ENCODE results near the gene WDR86. TPM values are rescaled to one million over a fixed set of nuclear protein-coding genes. Genes with fewer than 3 reads are reported as not detected.

WDR86 gene
- total RNA-seq, 1 experiment from 2014 or later, result not detected

GRCh38 chr7:151393031-151393977 is 16.5 kb downstream of the WDR86 start:
- CTCF ChIA-PET, result interaction anchor here (0.6 kb wide), 1 partner anchor 19 kb away, joined by 4 read pairs; no protein-coding TSS in a partner anchor

GRCh38 chr7:151392426-151392825 is 17.4 kb downstream of the WDR86 start:
- TF ChIP-seq CTCF (IDR thresholded peaks at IDR 0.05; ENCODE audit: unreplicated experiment), result no peak
- no peak overlapping the region for H3K4me3 Mint-ChIP-seq (ENCODE audit: low read depth, unreplicated experiment)
- peaks cover 6% of the 10 kb centered on the region for H3K4me1 Mint-ChIP-seq (ENCODE audit: low read depth, unreplicated experiment)
- no peak overlapping the region for H3K27ac Mint-ChIP-seq (ENCODE audit: unreplicated experiment)
- no peak for DNase-seq
- H3K9me3 Mint-ChIP-seq (ENCODE audit: low read depth, unreplicated experiment), result no peaks in the 10 kb centered on the region
- no TSS peak for BruUV-seq (replicated peaks)
- peaks cover 77% of the 10 kb centered on the region for H3K27me3 Mint-ChIP-seq (ENCODE audit: unreplicated experiment)
- intact Hi-C loops (cut with micrococcal nuclease; ENCODE audit: unreplicated experiment), result no loop called here
- CTCF ChIA-PET, result no interaction called here
- H3K36me3 Mint-ChIP-seq (ENCODE audit: insufficient read depth, unreplicated experiment), result no peaks in the 10 kb centered on the region

More at GRCh38 chr7:151393031-151393977, 16.5 kb downstream of the WDR86 start:
- intact Hi-C loops (cut with micrococcal nuclease; ENCODE audit: unreplicated experiment), result no loop called here
- TF ChIP-seq CTCF (IDR thresholded peaks at IDR 0.05; ENCODE audit: unreplicated experiment), result no peak
- H3K27me3 Mint-ChIP-seq (ENCODE audit: unreplicated experiment), result peaks cover 84% of the 10 kb centered on the region
- H3K4me1 Mint-ChIP-seq (ENCODE audit: low read depth, unreplicated experiment), result peaks cover 6% of the 10 kb centered on the region
- no peaks in the 10 kb centered on the region for H3K36me3 Mint-ChIP-seq (ENCODE audit: insufficient read depth, unreplicated experiment)
- H3K4me3 Mint-ChIP-seq (ENCODE audit: low read depth, unreplicated experiment), result no peak overlapping the region
- H3K27ac Mint-ChIP-seq (ENCODE audit: unreplicated experiment), result no peak overlapping the region
- no TSS peak for BruUV-seq (replicated peaks)
- no peaks in the 10 kb centered on the region for H3K9me3 Mint-ChIP-seq (ENCODE audit: low read depth, unreplicated experiment)
- DNase-seq, result no peak

DNA sequence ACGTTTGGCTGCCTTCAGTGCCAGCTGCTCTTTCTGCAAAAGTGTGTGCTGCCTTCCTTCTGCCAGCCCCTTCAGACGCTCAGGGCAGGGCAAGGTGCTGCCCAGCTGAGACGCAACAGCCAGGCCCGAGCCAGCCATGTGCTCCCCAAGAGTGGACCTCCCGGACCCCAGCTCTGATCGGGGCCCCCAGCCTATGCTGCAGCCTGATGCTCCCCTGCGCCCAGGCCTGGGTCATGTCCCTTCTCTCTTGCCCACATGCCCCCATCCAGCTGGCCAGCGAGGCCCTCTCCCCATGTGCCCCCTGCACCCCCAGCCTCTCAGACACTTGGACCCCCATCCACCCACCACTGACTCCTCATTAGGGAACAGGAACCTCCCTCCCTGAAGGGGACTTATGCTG is 17.8 kb downstream of the WDR86 start:
- H3K4me1 Mint-ChIP-seq (ENCODE audit: low read depth, unreplicated experiment), result peaks cover 8% of the 10 kb centered on the region
- H3K27me3 Mint-ChIP-seq (ENCODE audit: unreplicated experiment), result peaks cover 77% of the 10 kb centered on the region
- CTCF ChIA-PET, result no interaction called here
- no peak for TF ChIP-seq CTCF (IDR thresholded peaks at IDR 0.05; ENCODE audit: unreplicated experiment)
- no TSS peak for BruUV-seq (replicated peaks)
- H3K4me3 Mint-ChIP-seq (ENCODE audit: low read depth, unreplicated experiment), result no peak overlapping the region
- DNase-seq, result no peak
- intact Hi-C loops (cut with micrococcal nuclease; ENCODE audit: unreplicated experiment), result no loop called here
- H3K27ac Mint-ChIP-seq (ENCODE audit: unreplicated experiment), result no peak overlapping the region
- H3K36me3 Mint-ChIP-seq (ENCODE audit: insufficient read depth, unreplicated experiment), result no peaks in the 10 kb centered on the region
- H3K9me3 Mint-ChIP-seq (ENCODE audit: low read depth, unreplicated experiment), result no peaks in the 10 kb centered on the region

- no peak for DNase-seq
- Mint-ChIP-seq H3K4me1 (ENCODE audit: low read depth, unreplicated experiment) (peaks cover 14% of the 10 kb centered on the region), H3K36me3 (ENCODE audit: insufficient read depth, unreplicated experiment) (no peaks in the 10 kb centered on the region), H3K4me3 (ENCODE audit: low read depth, unreplicated experiment) (no peak overlapping the region), H3K27ac (ENCODE audit: unreplicated experiment) (no peak overlapping the region), H3K9me3 (ENCODE audit: low read depth, unreplicated experiment) (no peaks in the 10 kb centered on the region), H3K27me3 (ENCODE audit: unreplicated experiment) (peaks cover 77% of the 10 kb centered on the region)
- intact Hi-C loops (cut with micrococcal nuclease; ENCODE audit: unreplicated experiment), result no loop called here
- CTCF ChIA-PET, result no interaction called here
- no TSS peak for BruUV-seq (replicated peaks)
- TF ChIP-seq CTCF (IDR thresholded peaks at IDR 0.05; ENCODE audit: unreplicated experiment), result no peak
Observed at GRCh38 chr7:151391358-151391730, 18.5 kb downstream of the WDR86 start.
